AG04450 (cell line): ENCODE results near the gene MED8. TPM values are rescaled to one million over a fixed set of nuclear protein-coding genes. Genes with fewer than 3 reads are reported as not detected.

ENCODE experiments used
- CTCF ChIA-PET: fragments of 300-600, 350-600 bp; formaldehyde crosslinking; extraction: SDS; loops from one replicate; lab custom pipeline; 2022; ENCODE audit warnings: antibody characterized with exemption, inconsistent platforms; lab: Charles Lee
- POLR2A ChIA-PET: fragments of 350-600 bp; formaldehyde crosslinking; extraction: SDS; loops from one replicate; lab custom pipeline; 2021; ENCODE audit warnings: antibody characterized with exemption, inconsistent platforms; lab: Yijun Ruan, JAX
- DNase-seq: peaks from one replicate; pipeline ENCODE4 v3.0.0-alpha.2; 2011; ENCODE audit warnings: low read depth, low spot score
- H3K27ac ChIP-seq: one replicate; pipeline ENCODE4 v1.5.1; 2012; ENCODE audit warnings: low read depth, low read length, control low read depth
- H3K27me3 ChIP-seq: one replicate; pipeline ENCODE4 v1.6.0; 2012; ENCODE audit warnings: low read length; ENCODE audit not compliant: control insufficient read depth, insufficient read depth
- H3K4me3 ChIP-seq: 2 replicates; pipeline ENCODE4 v1.5.1; 2011; ENCODE audit warnings: mild to moderate bottlenecking, low read depth, low read length, control low read depth
- H3K9me3 ChIP-seq: 2 replicates; pipeline ENCODE4 v1.5.1; 2012; ENCODE audit warnings: low read length; ENCODE audit not compliant: control insufficient read depth, insufficient read depth
- CTCF ChIP-seq: IDR thresholded peaks from 2 replicates; pipeline ENCODE4 v1.5.1; 2011; ENCODE audit warnings: low read depth, low read length, control low read depth, inconsistent platforms
- polyA plus RNA-seq: library from polyadenylated mRNA; depleted of rRNA; stranded (reverse); fragments of >200 nt; gene quantifications from 2 replicates; pipeline ENCODE4 v1.2.3, GENCODE V29; 2011

The MED8 gene
- polyA plus RNA-seq, 1 experiment, result 59.3 TPM

- Histone ChIP-seq H3K27ac (no peak overlapping the region), H3K9me3 (no peaks in the 10 kb centered on the region; the same call in 1 of the 2 replicates), H3K27me3 (no peaks in the 10 kb centered on the region), H3K4me3 (no peak overlapping the region)
- TF ChIP-seq CTCF, result no peak
- DNase-seq, result no peak
- CTCF ChIA-PET, result interaction anchor here (1.3 kb wide), 1 partner anchor 61 kb away, joined by 8 read pairs; no protein-coding TSS in a partner anchor
- POLR2A ChIA-PET, result interaction anchor here (0.6 kb wide), 1 partner anchor 13 kb away, joined by 3 read pairs; no protein-coding TSS in a partner anchor
Observed at GRCh38 chr1:43354471-43354870, 35.1 kb downstream of the MED8 start.

- ChIA-PET CTCF (interaction anchor here (1.2 kb wide), 1 partner anchor 61 kb away, joined by 3 read pairs; no protein-coding TSS in a partner anchor), POLR2A (no interaction called here)
- H3K27me3 ChIP-seq, result peaks cover 7% of the 10 kb centered on the region
- TF ChIP-seq CTCF, result no peak
- no peak overlapping the region for H3K27ac ChIP-seq
- no peak for DNase-seq
- no peaks in the 10 kb centered on the region; the same call in 1 of the 2 replicates for H3K9me3 ChIP-seq
- H3K4me3 ChIP-seq, result no peak overlapping the region
Observed at GRCh38 chr1:43352881-43353280, 36.7 kb downstream of the MED8 start.

GRCh38 chr1:43352351-43352705 is 37.3 kb downstream of the MED8 start:
- no peak for TF ChIP-seq CTCF
- POLR2A ChIA-PET, result no interaction called here
- Histone ChIP-seq H3K4me3 (no peak overlapping the region), H3K9me3 (no peaks in the 10 kb centered on the region; the same call in 1 of the 2 replicates), H3K27me3 (peaks cover 7% of the 10 kb centered on the region), H3K27ac (no peak overlapping the region)
- CTCF ChIA-PET, result no interaction called here
- DNase-seq, result no peak

GRCh38 chr1:43351421-43352350 is 37.9 kb downstream of the MED8 start:
- TF ChIP-seq CTCF, result no peak
- no peaks in the 10 kb centered on the region; the same call in 1 of the 2 replicates for H3K9me3 ChIP-seq
- H3K27ac ChIP-seq, result no peak overlapping the region
- ChIA-PET CTCF (no interaction called here), POLR2A (no interaction called here)
- H3K27me3 ChIP-seq, result peaks cover 7% of the 10 kb centered on the region
- DNase-seq, result no peak
- H3K4me3 ChIP-seq, result no peak overlapping the region

- ChIA-PET CTCF (no interaction called here), POLR2A (no interaction called here)
- no peak overlapping the region for H3K27ac ChIP-seq
Observed at GRCh38 chr1:43350976-43351375, 38.6 kb downstream of the MED8 start.

More at GRCh38 chr1:43350976-43351375, 38.6 kb downstream of the MED8 start:
- no peak overlapping the region for H3K4me3 ChIP-seq
- H3K9me3 ChIP-seq, result no peaks in the 10 kb centered on the region; the same call in 1 of the 2 replicates
- no peak for DNase-seq
- TF ChIP-seq CTCF, result no peak
- peaks cover 7% of the 10 kb centered on the region for H3K27me3 ChIP-seq
